HepG2 (cell line): Measurements from ENCODE around the gene CTNND1. TPM values are rescaled to one million over a fixed set of nuclear protein-coding genes. Genes with fewer than 3 reads are reported as not detected.

Experiments used
- ATF7 ChIP-seq, 2 experiments: fragments of 450-650 bp in 1 of 2; sonication (generic) in 1 of 2; formaldehyde crosslinking in 1 of 2; IDR thresholded peaks; 2 replicates each; pipeline versions ENCODE4 v1.4.0 to v1.6.1; 2016 to 2020; ENCODE audit warnings: antibody characterized with exemption in 1 of 2, mild to moderate bottlenecking in 1 of 2, missing genetic modification reagents in 1 of 2
- ATRX ChIP-seq: sonication (generic); formaldehyde crosslinking; IDR thresholded peaks from 2 replicates; pipeline ENCODE4 v1.4.0; 2020; ENCODE audit warnings: missing genetic modification reagents, borderline replicate concordance
- BRF2 ChIP-seq: sonication (generic); formaldehyde crosslinking; IDR thresholded peaks from 2 replicates; pipeline ENCODE4 v1.8.1; 2022; ENCODE audit warnings: mild to moderate bottlenecking, missing genetic modification reagents
- CHCHD3 ChIP-seq: sonication (generic); formaldehyde crosslinking; IDR thresholded peaks from 2 replicates; pipeline ENCODE4 v1.8.0; 2022; ENCODE audit warnings: mild to moderate bottlenecking, missing genetic modification reagents, moderate library complexity
- DR1 ChIP-seq: sonication (generic); formaldehyde crosslinking; IDR thresholded peaks from 2 replicates; pipeline ENCODE4 v1.8.0; 2021; ENCODE audit warnings: mild to moderate bottlenecking, missing genetic modification reagents, inconsistent platforms
- EEA1 ChIP-seq: sonication (generic); formaldehyde crosslinking; IDR thresholded peaks from 2 replicates; pipeline ENCODE4 v1.5.1; 2020; ENCODE audit warnings: mild to moderate bottlenecking, missing genetic modification reagents, borderline replicate concordance
- ETV5 ChIP-seq: IDR thresholded peaks from 2 replicates; pipeline ENCODE4 v1.6.1; 2018; ENCODE audit warnings: missing biosample characterization, missing genetic modification reagents, inconsistent platforms, borderline replicate concordance
- FIP1L1 ChIP-seq: fragments of 200-400 bp; formaldehyde crosslinking; IDR thresholded peaks from 2 replicates; pipeline ENCODE4 v1.6.1; 2018; ENCODE audit warnings: low read depth, mild to moderate bottlenecking, low read length, moderate library complexity, borderline replicate concordance; ENCODE audit not compliant: insufficient read depth
- GTF2F1 ChIP-seq: fragments of 150-350 bp; IDR thresholded peaks from 2 replicates; pipeline ENCODE4 v1.6.1; 2014; ENCODE audit warnings: low read length
- HNF1A ChIP-seq, 2 experiments: sonication (generic) in 1 of 2; formaldehyde crosslinking in 1 of 2; IDR thresholded peaks; 2 replicates each; pipeline versions ENCODE4 v1.4.0 to v1.6.1; 2016 to 2020; ENCODE audit warnings: borderline replicate concordance in 1 of 2, low read depth in 1 of 2, mild to moderate bottlenecking in 1 of 2, missing genetic modification reagents in 1 of 2
- HNRNPK ChIP-seq: fragments of 200-400 bp; formaldehyde crosslinking; IDR thresholded peaks from 2 replicates; pipeline ENCODE4 v1.6.1; 2018; ENCODE audit warnings: low read length, low read depth, moderate library complexity, mild to moderate bottlenecking; ENCODE audit not compliant: poor library complexity, severe bottlenecking
- KAT2B ChIP-seq: fragments of 150-350 bp; IDR thresholded peaks from 2 replicates; pipeline ENCODE4 v1.6.1; 2014; ENCODE audit warnings: low read depth, low read length, borderline replicate concordance
- KLF12 ChIP-seq: sonication (generic); formaldehyde crosslinking; IDR thresholded peaks from 2 replicates; pipeline ENCODE4 v1.4.0; 2020; ENCODE audit warnings: missing genetic modification reagents, borderline replicate concordance
- MYC ChIP-seq: sonication (generic); formaldehyde crosslinking; IDR thresholded peaks from 2 replicates; pipeline ENCODE4 v1.9.0; 2021; ENCODE audit warnings: missing genetic modification reagents, borderline replicate concordance
- NCOR1 ChIP-seq: fragments of 200-600 bp; sonication (generic); IDR thresholded peaks from 2 replicates; pipeline ENCODE4 v1.7.0; 2017; ENCODE audit warnings: antibody characterized with exemption, low read length, borderline replicate concordance
- POGZ ChIP-seq: sonication (generic); formaldehyde crosslinking; IDR thresholded peaks from 2 replicates; pipeline ENCODE4 v1.4.0; 2020; ENCODE audit warnings: mild to moderate bottlenecking, missing genetic modification reagents
- RFX5 ChIP-seq: IDR thresholded peaks from 2 replicates; pipeline ENCODE4 v1.6.1; 2011; ENCODE audit warnings: low read depth, low read length, improper control_type of control experiment
- TARDBP ChIP-seq: sonication (generic); formaldehyde crosslinking; IDR thresholded peaks from 2 replicates; pipeline ENCODE4 v1.8.0; 2022; ENCODE audit warnings: mild to moderate bottlenecking, missing genetic modification reagents
- TCF7L2 ChIP-seq: IDR thresholded peaks from 2 replicates; pipeline ENCODE4 v1.6.1; 2011; ENCODE audit warnings: mild to moderate bottlenecking, low read depth, low read length, moderate library complexity
- ZNF180 ChIP-seq: sonication (generic); formaldehyde crosslinking; IDR thresholded peaks from 2 replicates; pipeline ENCODE4 v1.4.0; 2020; ENCODE audit warnings: low read depth, missing genetic modification reagents, borderline replicate concordance
- ZNF350 ChIP-seq: sonication (generic); formaldehyde crosslinking; IDR thresholded peaks from 2 replicates; pipeline ENCODE4 v1.4.0; 2020; ENCODE audit warnings: mild to moderate bottlenecking, low read depth, missing genetic modification reagents, borderline replicate concordance
- ZNF484 ChIP-seq: sonication (generic); formaldehyde crosslinking; IDR thresholded peaks from 2 replicates; pipeline ENCODE4 v1.5.1; 2020; ENCODE audit warnings: mild to moderate bottlenecking, low read depth, missing genetic modification reagents, borderline replicate concordance
- ZNF547 ChIP-seq: sonication (generic); formaldehyde crosslinking; IDR thresholded peaks from 2 replicates; pipeline ENCODE4 v1.5.1; 2020; ENCODE audit warnings: mild to moderate bottlenecking, missing genetic modification reagents
- ZNF678 ChIP-seq: sonication (generic); formaldehyde crosslinking; IDR thresholded peaks from 2 replicates; pipeline ENCODE4 v1.4.0; 2020; ENCODE audit warnings: mild to moderate bottlenecking, missing genetic modification reagents
- ZNF780A ChIP-seq: sonication (generic); formaldehyde crosslinking; IDR thresholded peaks from 2 replicates; pipeline ENCODE4 v1.8.0; 2022; ENCODE audit warnings: mild to moderate bottlenecking, missing genetic modification reagents, moderate library complexity
- polyA plus RNA-seq, 8 experiments: library from polyadenylated mRNA; depleted of rRNA in 3 of 8; stranded (reverse) in 7 of 8; unstranded in 1 of 8; fragments of >200 nt; fragmentation: Illumina TruSeq in 4 of 8; extraction: Trizol in 4 of 8; gene quantifications; 2 replicates each; pipeline versions ENCODE4 v1.2.1 to v1.2.3, GENCODE V29; 2011 to 2016; ENCODE audit warnings: low read depth in 4 of 8, missing spikeins in 1 of 8, mixed read lengths in 1 of 8; ENCODE audit not compliant: insufficient read depth in 1 of 8
- total RNA-seq, 5 experiments: library from RNA; depleted of rRNA; stranded (reverse); fragments of >200 nt; fragmentation: Illumina TruSeq; extraction: Trizol; gene quantifications; 2 replicates each; pipeline ENCODE4 v1.2.3, GENCODE V29; 2016; ENCODE audit warnings: low read depth in 1 of 5

The CTNND1 gene
- total and polyA plus RNA-seq, 2 of the 13 experiments (the other 11 are each of a cell fraction or from before 2014, with no cell fraction given), result 117 to 128 TPM

- TF ChIP-seq HNF1A (IDR thresholded peaks at IDR 0.05; ENCODE audit: low read depth) (peak; percentile 64; the same call in 1 of the 2 replicates), HNF1A (CRISPR knock-in tag; IDR thresholded peaks at IDR 0.05; ENCODE audit: borderline replicate concordance) (no peak; the same call in 1 of the 2 replicates), ETV5 (peak; percentile 98), MYC (CRISPR knock-in tag) (no peak), ZNF180 (CRISPR knock-in tag) (no peak), ZNF547 (CRISPR knock-in tag) (0 out of 2 replicates have a peak, but pooled peaks have one; percentile 34), RFX5 (no peak), ZNF780A (CRISPR knock-in tag) (0 out of 2 replicates have a peak, but pooled peaks have one; percentile 46), KLF12 (no peak), NCOR1 (peak; percentile 90), BRF2 (CRISPR knock-in tag) (no peak), TARDBP (CRISPR knock-in tag) (peak; percentile 57; the same call in 1 of the 2 replicates), EEA1 (CRISPR knock-in tag) (no peak), ZNF678 (CRISPR knock-in tag) (no peak), FIP1L1 (no peak), CHCHD3 (CRISPR knock-in tag) (no peak), TCF7L2 (no peak), HNRNPK (no peak), ZNF350 (CRISPR knock-in tag) (peak; percentile 78), GTF2F1 (no peak), ATRX (CRISPR knock-in tag) (no peak), KAT2B (no peak), POGZ (peak; percentile 67), ATF7 (IDR thresholded peaks at IDR 0.05) (no peak), ATF7 (CRISPR knock-in tag; IDR thresholded peaks at IDR 0.05) (no peak; the same call in 1 of the 2 replicates), DR1 (CRISPR knock-in tag) (no peak), ZNF484 (no peak)
Observed at GRCh38 chr11:57778318-57779037, 16.9 kb downstream of the CTNND1 start (continued).
